Astrocyte (in vitro differentiated cells and primary cell): ENCODE measurements around the gene PCBP3. TPM values are rescaled to one million over a fixed set of nuclear protein-coding genes. Genes with fewer than 3 reads are reported as not detected.

Experiments
- DNase-seq: peaks from one replicate; pipeline ENCODE4 v3.0.0-alpha.2; 2010; ENCODE audit warnings: low read depth
- FAIRE-seq: peaks from 2 replicates; lab custom pipeline; 2011; peaks lifted over from hg19 to GRCh38; lab: Jason Lieb, UNC
- H2AFZ ChIP-seq: 2 replicates; pipeline ENCODE4 v1.6.0; 2012; ENCODE audit warnings: low read depth, low read length, inconsistent platforms
- H3K27ac ChIP-seq: 2 replicates; pipeline ENCODE4 v1.5.1; 2011; ENCODE audit warnings: low read depth, low read length, inconsistent platforms
- H3K27me3 ChIP-seq: 2 replicates; pipeline ENCODE4 v1.6.0; 2011; ENCODE audit warnings: low read length, inconsistent platforms; ENCODE audit not compliant: insufficient read depth
- H3K36me3 ChIP-seq: 2 replicates; pipeline ENCODE4 v1.5.1; 2011; ENCODE audit warnings: low read length, inconsistent platforms; ENCODE audit not compliant: insufficient read depth
- H3K4me1 ChIP-seq: 2 replicates; pipeline ENCODE4 v1.5.1; 2011; ENCODE audit warnings: low read length, inconsistent platforms; ENCODE audit not compliant: insufficient read depth
- H3K4me2 ChIP-seq: 2 replicates; pipeline ENCODE4 v1.6.0; 2012; ENCODE audit warnings: low read length, inconsistent platforms
- H3K4me3 ChIP-seq: 2 replicates; pipeline ENCODE4 v1.5.1; 2011; ENCODE audit warnings: low read depth, mild to moderate bottlenecking, low read length, inconsistent platforms; ENCODE audit not compliant: insufficient read depth
- H3K79me2 ChIP-seq: 2 replicates; pipeline ENCODE4 v1.6.0; 2012; ENCODE audit warnings: mild to moderate bottlenecking, low read length, inconsistent platforms; ENCODE audit not compliant: insufficient read depth
- H3K9ac ChIP-seq: 2 replicates; pipeline ENCODE4 v1.6.0; 2012; ENCODE audit warnings: mild to moderate bottlenecking, low read length, inconsistent platforms
- H3K9me3 ChIP-seq: 2 replicates; pipeline ENCODE4 v1.5.1; 2012; ENCODE audit warnings: low read depth, mild to moderate bottlenecking, low read length, inconsistent platforms; ENCODE audit not compliant: insufficient read depth
- H4K20me1 ChIP-seq: 2 replicates; pipeline ENCODE4 v1.6.0; 2012; ENCODE audit warnings: low read length, inconsistent platforms; ENCODE audit not compliant: insufficient read depth
- H3K27ac Mint-ChIP-seq: one replicate; pipeline ENCODE4 v1.8.0; 2021; ENCODE audit warnings: mild to moderate bottlenecking, mixed read lengths; ENCODE audit not compliant: unreplicated experiment
- H3K27me3 Mint-ChIP-seq: one replicate; pipeline ENCODE4 v1.8.0; 2021; ENCODE audit warnings: low read depth, mixed read lengths; ENCODE audit not compliant: unreplicated experiment
- H3K36me3 Mint-ChIP-seq: one replicate; pipeline ENCODE4 v1.8.0; 2021; ENCODE audit warnings: low read depth, mixed read lengths; ENCODE audit not compliant: unreplicated experiment
- H3K4me1 Mint-ChIP-seq: one replicate; pipeline ENCODE4 v1.8.0; 2021; ENCODE audit warnings: low read depth, mixed read lengths; ENCODE audit not compliant: unreplicated experiment
- H3K4me3 Mint-ChIP-seq: one replicate; pipeline ENCODE4 v1.8.0; 2021; ENCODE audit warnings: mild to moderate bottlenecking, moderate library complexity, mixed read lengths; ENCODE audit not compliant: unreplicated experiment
- H3K9me3 Mint-ChIP-seq: one replicate; pipeline ENCODE4 v1.8.0; 2021; ENCODE audit warnings: mild to moderate bottlenecking, mixed read lengths; ENCODE audit not compliant: unreplicated experiment
- EZH2 ChIP-seq: IDR thresholded peaks from 2 replicates; pipeline ENCODE4 v1.6.1; 2012; ENCODE audit warnings: mild to moderate bottlenecking, low read length, inconsistent platforms; ENCODE audit not compliant: insufficient read depth
- total RNA-seq: library from RNA; stranded (reverse); gene quantifications from 2 replicates; pipeline ENCODE4 v1.2.1, GENCODE V29; 2021
- TF ChIP-seq, protein P1 (sequence below): IDR thresholded peaks from 2 replicates; pipeline ENCODE4 v1.5.1; 2011; ENCODE audit warnings: low read depth, mild to moderate bottlenecking, inconsistent platforms, low read length, moderate library complexity; ENCODE audit not compliant: insufficient read depth

PCBP3 gene
- total RNA-seq, 1 donor from 2014 or later: 1.8 TPM

DNA sequence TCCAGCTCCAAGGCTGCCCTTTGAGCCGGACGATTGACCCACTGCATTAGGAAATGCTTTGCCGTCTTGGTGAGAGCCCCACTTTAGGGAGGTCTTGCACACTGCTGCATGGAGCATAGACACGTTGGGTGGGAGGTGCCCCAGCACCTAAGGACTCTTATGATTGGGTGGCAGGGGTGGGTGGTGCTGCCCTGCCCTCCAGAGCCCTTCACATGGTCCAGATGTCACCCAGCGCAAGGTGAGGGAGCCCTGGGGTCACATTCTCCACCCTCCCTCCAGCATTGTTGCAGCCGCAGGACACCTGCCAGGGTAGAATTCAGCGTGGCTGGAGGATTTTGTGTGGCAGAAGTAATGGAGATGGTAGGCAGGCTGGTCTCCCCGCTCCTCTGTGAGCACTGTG lies 200.7 kb downstream of the PCBP3 start:
- Histone ChIP-seq H3K4me3 (no peak overlapping the region), H3K4me1 (peaks cover 3% of the 10 kb centered on the region), H3K79me2 (no peaks in the 10 kb centered on the region), H3K9me3 (peaks cover 5% of the 10 kb centered on the region), H2AFZ (no peak overlapping the region), H3K9ac (no peak overlapping the region), H3K36me3 (no peaks in the 10 kb centered on the region), H3K4me2 (no peak overlapping the region), H3K27ac (no peak overlapping the region), H4K20me1 (no peaks in the 10 kb centered on the region), H3K27me3 (no peaks in the 10 kb centered on the region)
- FAIRE-seq: no peak
- DNase-seq: no peak
- no peaks in the 10 kb centered on the region for H3K4me1 Mint-ChIP-seq
- H3K27me3 Mint-ChIP-seq: peaks cover 3% of the 10 kb centered on the region
- H3K9me3 Mint-ChIP-seq: peaks cover 10% of the 10 kb centered on the region
- H3K36me3 Mint-ChIP-seq: peaks cover 6% of the 10 kb centered on the region
- TF ChIP-seq, protein P1, sequence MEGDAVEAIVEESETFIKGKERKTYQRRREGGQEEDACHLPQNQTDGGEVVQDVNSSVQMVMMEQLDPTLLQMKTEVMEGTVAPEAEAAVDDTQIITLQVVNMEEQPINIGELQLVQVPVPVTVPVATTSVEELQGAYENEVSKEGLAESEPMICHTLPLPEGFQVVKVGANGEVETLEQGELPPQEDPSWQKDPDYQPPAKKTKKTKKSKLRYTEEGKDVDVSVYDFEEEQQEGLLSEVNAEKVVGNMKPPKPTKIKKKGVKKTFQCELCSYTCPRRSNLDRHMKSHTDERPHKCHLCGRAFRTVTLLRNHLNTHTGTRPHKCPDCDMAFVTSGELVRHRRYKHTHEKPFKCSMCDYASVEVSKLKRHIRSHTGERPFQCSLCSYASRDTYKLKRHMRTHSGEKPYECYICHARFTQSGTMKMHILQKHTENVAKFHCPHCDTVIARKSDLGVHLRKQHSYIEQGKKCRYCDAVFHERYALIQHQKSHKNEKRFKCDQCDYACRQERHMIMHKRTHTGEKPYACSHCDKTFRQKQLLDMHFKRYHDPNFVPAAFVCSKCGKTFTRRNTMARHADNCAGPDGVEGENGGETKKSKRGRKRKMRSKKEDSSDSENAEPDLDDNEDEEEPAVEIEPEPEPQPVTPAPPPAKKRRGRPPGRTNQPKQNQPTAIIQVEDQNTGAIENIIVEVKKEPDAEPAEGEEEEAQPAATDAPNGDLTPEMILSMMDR: no peak
- TF ChIP-seq EZH2: no peak
- no peak overlapping the region for H3K27ac Mint-ChIP-seq
- peak overlapping the region; percentile 40 for H3K4me3 Mint-ChIP-seq

DNA sequence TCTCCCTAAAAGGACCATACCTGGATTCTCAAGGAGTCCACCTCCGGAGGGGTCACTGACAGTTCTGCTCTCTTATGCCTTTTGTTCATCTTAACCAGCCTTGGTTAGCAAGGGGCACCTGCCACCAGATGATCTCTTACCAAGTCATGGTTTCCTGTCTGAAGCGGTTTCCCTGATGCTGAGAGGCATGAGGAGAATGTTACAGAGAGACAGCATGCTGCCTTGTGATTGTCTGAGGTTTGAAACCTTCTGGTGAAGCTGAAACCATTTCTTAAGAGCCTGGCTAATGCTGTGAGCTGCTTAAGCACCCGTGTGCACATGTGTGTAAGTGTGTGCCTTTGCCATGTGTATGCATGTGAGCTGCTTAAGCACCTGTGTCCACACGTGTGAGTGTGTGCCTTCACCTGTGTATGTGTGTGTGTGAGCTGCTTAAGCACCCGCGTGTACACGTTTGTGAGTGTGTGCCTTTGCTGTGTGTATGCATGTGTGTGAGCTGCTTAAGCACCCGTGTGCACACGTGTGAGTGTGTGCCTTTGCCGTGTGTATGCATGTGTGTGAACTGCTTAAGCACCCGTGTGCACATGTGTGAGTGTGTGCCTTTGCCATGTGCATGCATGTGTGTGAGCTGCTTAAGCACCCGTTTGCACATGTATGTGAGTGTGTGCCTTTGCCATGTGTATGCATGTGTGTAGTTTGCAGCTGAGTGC lies 201.7 kb downstream of the PCBP3 start:
- Histone ChIP-seq H2AFZ (no peak overlapping the region), H3K4me3 (no peak overlapping the region), H3K36me3 (no peaks in the 10 kb centered on the region), H3K79me2 (no peaks in the 10 kb centered on the region), H3K9ac (no peak overlapping the region), H3K9me3 (peaks cover 5% of the 10 kb centered on the region), H3K4me2 (no peak overlapping the region), H3K4me1 (peaks cover 3% of the 10 kb centered on the region), H4K20me1 (no peaks in the 10 kb centered on the region), H3K27me3 (no peaks in the 10 kb centered on the region), H3K27ac (no peak overlapping the region)
- Mint-ChIP-seq H3K4me1 (no peaks in the 10 kb centered on the region), H3K27me3 (peaks cover 3% of the 10 kb centered on the region), H3K4me3 (no peak overlapping the region), H3K9me3 (peaks cover 10% of the 10 kb centered on the region), H3K27ac (no peak overlapping the region), H3K36me3 (peaks cover 6% of the 10 kb centered on the region)
- DNase-seq: no peak
- TF ChIP-seq, protein P1: no peak
- TF ChIP-seq EZH2: no peak
- FAIRE-seq: no peak

DNA sequence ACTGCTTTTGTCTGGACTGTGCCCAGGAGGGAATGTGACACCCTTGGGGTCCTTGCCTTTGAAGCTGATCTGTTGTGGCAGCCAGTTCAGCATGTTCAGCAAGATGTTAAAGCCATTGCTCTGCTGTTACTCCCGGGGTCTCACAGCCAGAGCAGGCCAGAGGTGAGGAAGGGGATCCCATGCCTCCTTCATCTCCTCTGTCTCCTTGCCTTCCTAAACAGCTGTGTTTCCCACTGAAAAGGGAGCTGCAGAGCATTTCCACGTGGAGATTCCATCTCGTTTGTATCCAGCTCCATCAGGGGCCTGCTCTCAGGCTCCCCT lies 202.2 kb downstream of the PCBP3 start:
- Mint-ChIP-seq H3K4me1 (no peaks in the 10 kb centered on the region), H3K27ac (no peak overlapping the region), H3K36me3 (peaks cover 6% of the 10 kb centered on the region), H3K27me3 (peaks cover 3% of the 10 kb centered on the region), H3K4me3 (no peak overlapping the region), H3K9me3 (peaks cover 10% of the 10 kb centered on the region)
- peaks cover 3% of the 10 kb centered on the region for H3K4me1 ChIP-seq
- H3K36me3 ChIP-seq: no peaks in the 10 kb centered on the region
- DNase-seq: no peak
- H3K9ac ChIP-seq: no peak overlapping the region
- H4K20me1 ChIP-seq: no peaks in the 10 kb centered on the region
- no peaks in the 10 kb centered on the region for H3K79me2 ChIP-seq
- H3K4me3 ChIP-seq: no peak overlapping the region
- no peak overlapping the region for H3K27ac ChIP-seq
- no peaks in the 10 kb centered on the region for H3K27me3 ChIP-seq
- peaks cover 4% of the 10 kb centered on the region for H3K9me3 ChIP-seq
- FAIRE-seq: no peak
- H3K4me2 ChIP-seq: no peak overlapping the region
- TF ChIP-seq, protein P1: no peak
- TF ChIP-seq EZH2: no peak
- H2AFZ ChIP-seq: no peak overlapping the region
